Activated CD8-positive, alpha-beta T cell treated with anti-CD3 and anti-CD28 coated beads for 36 hours (primary cell): ENCODE results near the gene C1orf94. TPM values are rescaled to one million over a fixed set of nuclear protein-coding genes. Genes with fewer than 3 reads are reported as not detected.

ENCODE experiments used
- ATAC-seq: fragments of 200-7000 bp; cut with Tn5 transposase; one replicate; pipeline ENCODE4 v1.10.0; 2021; ENCODE audit warnings: mild to moderate bottlenecking, moderate library complexity
- CTCF ChIA-PET: fragments of 350-600 bp; sonication (Branson Sonifier 250); formaldehyde crosslinking; loops from one replicate; lab custom pipeline; 2021; ENCODE audit warnings: antibody characterized with exemption; lab: Charles Lee
- POLR2A ChIA-PET: fragments of 350-600 bp; sonication (Branson Sonifier 250); formaldehyde crosslinking; loops from one replicate; lab custom pipeline; 2021; ENCODE audit warnings: antibody characterized with exemption; lab: Charles Lee
- DNase-seq: peaks from one replicate; pipeline ENCODE4 v3.0.0-alpha.2; 2020
- H3K27ac Mint-ChIP-seq: one replicate; pipeline ENCODE4 v1.8.0; 2021; ENCODE audit warnings: mild to moderate bottlenecking, mixed read lengths
- H3K27me3 Mint-ChIP-seq: one replicate; pipeline ENCODE4 v1.8.0; 2021; ENCODE audit warnings: mixed read lengths
- H3K36me3 Mint-ChIP-seq: one replicate; pipeline ENCODE4 v1.8.0; 2021; ENCODE audit warnings: low read depth, mixed read lengths
- H3K4me1 Mint-ChIP-seq: one replicate; pipeline ENCODE4 v1.8.0; 2021; ENCODE audit warnings: low read depth, mixed read lengths
- H3K4me3 Mint-ChIP-seq: one replicate; pipeline ENCODE4 v1.8.0; 2021; ENCODE audit warnings: mild to moderate bottlenecking, moderate library complexity, mixed read lengths
- H3K9me3 Mint-ChIP-seq: one replicate; pipeline ENCODE4 v1.8.0; 2021; ENCODE audit warnings: mixed read lengths
- CTCF ChIP-seq: fragments of 200-600 bp; IDR thresholded peaks from one replicate; pipeline ENCODE4 v1.8.0; 2022; ENCODE audit warnings: antibody characterized with exemption, mild to moderate bottlenecking
- intact Hi-C: fragments of 100-400 bp; cut with micrococcal nuclease; formaldehyde crosslinking; loops from one replicate; pipeline ENCODE4 v1.10.0; 2022
- total RNA-seq, 2 experiments: library from RNA; stranded (reverse); gene quantifications; one replicate each; pipeline ENCODE4 v1.2.3, GENCODE V29; 2021

C1orf94 gene
- total RNA-seq, result not detected

GRCh38 chr1:34176830-34177603, at the start of gene C1orf94:
Gene C1orf94, plus strand, starts transcription at chr1:34176907. Its CDS starts 883 bp downstream, at chr1:34177790.
- no peak for TF ChIP-seq CTCF
- no peaks in the 10 kb centered on the region for H3K9me3 Mint-ChIP-seq
- H3K27ac Mint-ChIP-seq, result no peak within 1 kb of the TSS
- no peaks in the 10 kb centered on the region for H3K4me1 Mint-ChIP-seq
- ChIA-PET POLR2A (no interaction called here), CTCF (no interaction called here)
- DNase-seq (no peak), ATAC-seq (no peak)
- H3K36me3 Mint-ChIP-seq, result no peaks in the 10 kb centered on the region
- H3K4me3 Mint-ChIP-seq, result no peak within 1 kb of the TSS
- intact Hi-C loops, result no loop called here
- H3K27me3 Mint-ChIP-seq, result peaks cover 37% of the 10 kb centered on the region

- ChIA-PET CTCF (no interaction called here), POLR2A (no interaction called here)
- no peaks in the 10 kb centered on the region for H3K36me3 Mint-ChIP-seq
- DNase-seq (no peak), ATAC-seq (no peak)
- H3K4me3 Mint-ChIP-seq, result no peak overlapping the region
- no peaks in the 10 kb centered on the region for H3K9me3 Mint-ChIP-seq
- no peak for TF ChIP-seq CTCF
- H3K4me1 Mint-ChIP-seq, result no peaks in the 10 kb centered on the region
- H3K27ac Mint-ChIP-seq, result no peak overlapping the region
- peaks cover 10% of the 10 kb centered on the region for H3K27me3 Mint-ChIP-seq
- intact Hi-C loops, result no loop called here
Measured at GRCh38 chr1:34127006-34128000, 49.4 kb upstream of the C1orf94 start.

GRCh38 chr1:34128186-34128889, 48.4 kb upstream of the C1orf94 start:
- no peak for TF ChIP-seq CTCF
- ChIA-PET POLR2A (no interaction called here), CTCF (no interaction called here)
- no peaks in the 10 kb centered on the region for H3K4me1 Mint-ChIP-seq
- H3K36me3 Mint-ChIP-seq, result no peaks in the 10 kb centered on the region
- intact Hi-C loops, result no loop called here
- ATAC-seq (no peak), DNase-seq (no peak)
- H3K9me3 Mint-ChIP-seq, result no peaks in the 10 kb centered on the region
- H3K4me3 Mint-ChIP-seq, result no peak overlapping the region
- no peak overlapping the region for H3K27ac Mint-ChIP-seq
- peaks cover 12% of the 10 kb centered on the region for H3K27me3 Mint-ChIP-seq

- no peak for DNase-seq
- no peak overlapping the region for H3K27ac Mint-ChIP-seq
- TF ChIP-seq CTCF, result no peak
- no peak for ATAC-seq
- H3K36me3 Mint-ChIP-seq, result no peaks in the 10 kb centered on the region
- no peaks in the 10 kb centered on the region for H3K9me3 Mint-ChIP-seq
- H3K4me3 Mint-ChIP-seq, result no peak overlapping the region
- H3K4me1 Mint-ChIP-seq, result no peaks in the 10 kb centered on the region
- ChIA-PET POLR2A (no interaction called here), CTCF (no interaction called here)
- H3K27me3 Mint-ChIP-seq, result peaks cover 10% of the 10 kb centered on the region
- intact Hi-C loops, result no loop called here
Measured at GRCh38 chr1:34129630-34130029, 47.1 kb upstream of the C1orf94 start.
